WTC11 (cell line): ENCODE results near the gene SEMA4G. TPM values are rescaled to one million over a fixed set of nuclear protein-coding genes. Genes with fewer than 3 reads are reported as not detected.

Source experiments
- ATAC-seq: fragments of 200-7000 bp; cut with Tn5 transposase; 2 replicates; pipeline ENCODE4 v1.10.0; 2021; ENCODE audit warnings: mild to moderate bottlenecking, moderate library complexity
- CTCF ChIA-PET: fragments of 300-600 bp; sonication (Branson Sonifier 250); formaldehyde crosslinking; loops from one replicate; lab custom pipeline; 2021; ENCODE audit warnings: antibody characterized with exemption; lab: Charles Lee
- POLR2A ChIA-PET: fragments of 350-600 bp; sonication (Branson Sonifier 250); formaldehyde crosslinking; loops from one replicate; lab custom pipeline; 2021; ENCODE audit warnings: antibody characterized with exemption; lab: Charles Lee
- DNase-seq: peaks from one replicate; pipeline ENCODE4 v3.0.0; 2021; ENCODE audit warnings: low spot score
- H3K27ac Mint-ChIP-seq: 2 replicates; pipeline ENCODE4 v1.8.0; 2021; ENCODE audit warnings: mixed read lengths
- H3K27me3 Mint-ChIP-seq: 2 replicates; pipeline ENCODE4 v1.8.0; 2021; ENCODE audit warnings: low read depth, mild to moderate bottlenecking, moderate library complexity, mixed read lengths
- H3K36me3 Mint-ChIP-seq: 2 replicates; pipeline ENCODE4 v1.8.0; 2021; ENCODE audit warnings: mixed read lengths
- H3K4me1 Mint-ChIP-seq: 2 replicates; pipeline ENCODE4 v1.8.0; 2022; ENCODE audit warnings: mixed read lengths
- H3K4me3 Mint-ChIP-seq: 2 replicates; pipeline ENCODE4 v1.8.0; 2021; ENCODE audit warnings: mild to moderate bottlenecking, moderate library complexity, mixed read lengths
- H3K9me3 Mint-ChIP-seq: 2 replicates; pipeline ENCODE4 v1.8.0; 2021; ENCODE audit warnings: mixed read lengths
- E2F5 ChIP-seq: sonication (generic); formaldehyde crosslinking; IDR thresholded peaks from 2 replicates; pipeline ENCODE4 v1.8.1; 2022; ENCODE audit warnings: mild to moderate bottlenecking, moderate library complexity, missing genetic modification reagents
- ELF4 ChIP-seq: sonication (generic); formaldehyde crosslinking; IDR thresholded peaks from 2 replicates; pipeline ENCODE4 v1.8.1; 2022; ENCODE audit warnings: low read depth, mild to moderate bottlenecking, moderate library complexity, missing genetic modification reagents
- FOXJ3 ChIP-seq: sonication (generic); formaldehyde crosslinking; IDR thresholded peaks from 2 replicates; pipeline ENCODE4 v1.9.0; 2021; ENCODE audit warnings: missing genetic modification reagents, mild to moderate bottlenecking, borderline replicate concordance
- IRF2 ChIP-seq: sonication (generic); formaldehyde crosslinking; IDR thresholded peaks from 2 replicates; pipeline ENCODE4 v1.8.0; 2022; ENCODE audit warnings: low read depth, missing genetic modification reagents, borderline replicate concordance
- JUN ChIP-seq: sonication (generic); formaldehyde crosslinking; IDR thresholded peaks from 2 replicates; pipeline ENCODE4 v1.8.0; 2023; ENCODE audit warnings: mild to moderate bottlenecking, missing genetic modification reagents
- MYBL2 ChIP-seq: sonication (generic); formaldehyde crosslinking; IDR thresholded peaks from 2 replicates; pipeline ENCODE4 v1.8.1; 2023; ENCODE audit warnings: mild to moderate bottlenecking, moderate library complexity, missing genetic modification reagents
- PRRX2 ChIP-seq: fragments of 250-450 bp; sonication (Bioruptor Pico); IDR thresholded peaks from 2 replicates; pipeline ENCODE4 v1.8.0; 2021; ENCODE audit warnings: mild to moderate bottlenecking
- SMAD4 ChIP-seq: sonication (generic); formaldehyde crosslinking; IDR thresholded peaks from 2 replicates; pipeline ENCODE4 v1.8.0; 2022; ENCODE audit warnings: mild to moderate bottlenecking, missing genetic modification reagents
- STAT6 ChIP-seq: sonication (generic); formaldehyde crosslinking; conservative IDR thresholded peaks from 2 replicates; pipeline ENCODE4 v1.8.1; 2023; ENCODE audit warnings: mild to moderate bottlenecking, low read depth, missing genetic modification reagents, moderate library complexity
- TEAD4 ChIP-seq: sonication (generic); formaldehyde crosslinking; IDR thresholded peaks from 2 replicates; pipeline ENCODE4 v1.8.0; 2022; ENCODE audit warnings: mild to moderate bottlenecking, missing genetic modification reagents
- ZBTB21 ChIP-seq: sonication (generic); formaldehyde crosslinking; IDR thresholded peaks from 2 replicates; pipeline ENCODE4 v1.8.1; 2023; ENCODE audit warnings: mild to moderate bottlenecking, missing genetic modification reagents, borderline replicate concordance
- ZMAT4 ChIP-seq: fragments of 250-450 bp; sonication (Bioruptor Pico); IDR thresholded peaks from 2 replicates; pipeline ENCODE4 v1.9.0; 2021; ENCODE audit warnings: mild to moderate bottlenecking
- ZNF423 ChIP-seq: fragments of 250-450 bp; sonication (Bioruptor Pico); IDR thresholded peaks from 2 replicates; pipeline ENCODE4 v2.1.2; 2022; ENCODE audit warnings: mild to moderate bottlenecking, moderate library complexity
- ZNF425 ChIP-seq: fragments of 250-450 bp; sonication (Bioruptor Pico); conservative IDR thresholded peaks from 2 replicates; pipeline ENCODE4 v1.9.0; 2021; ENCODE audit warnings: mild to moderate bottlenecking
- ZNF512 ChIP-seq: sonication (generic); formaldehyde crosslinking; IDR thresholded peaks from 2 replicates; pipeline ENCODE4 v1.8.1; 2022; ENCODE audit warnings: missing genetic modification reagents, borderline replicate concordance
- ZNF532 ChIP-seq: fragments of 250-450 bp; sonication (Bioruptor Pico); IDR thresholded peaks from 2 replicates; pipeline ENCODE4 v1.9.0; 2021; ENCODE audit warnings: mild to moderate bottlenecking, borderline replicate concordance
- ZNF671 ChIP-seq: fragments of 250-450 bp; sonication (Bioruptor Pico); IDR thresholded peaks from 2 replicates; pipeline ENCODE4 v1.8.0; 2021; ENCODE audit warnings: mild to moderate bottlenecking
- ZSCAN18 ChIP-seq: fragments of 250-450 bp; sonication (Bioruptor Pico); IDR thresholded peaks from 2 replicates; pipeline ENCODE4 v2.1.2; 2022; ENCODE audit warnings: mild to moderate bottlenecking, moderate library complexity
- total RNA-seq: library from RNA; stranded (reverse); gene quantifications from 3 replicates; pipeline ENCODE4 v1.2.3, GENCODE V29; 2021

Gene SEMA4G
- total RNA-seq, 1 experiment from 2014 or later = 11.8 TPM

GRCh38 chr10:100942229-100942628 is 27.1 kb upstream of the SEMA4G start:
- Mint-ChIP-seq H3K9me3 (no peaks in the 10 kb centered on the region), H3K4me1 (no peaks in the 10 kb centered on the region), H3K4me3 (no peak overlapping the region), H3K27ac (no peak overlapping the region), H3K27me3 (no peaks in the 10 kb centered on the region), H3K36me3 (peaks cover 51% of the 10 kb centered on the region)
- ChIA-PET CTCF (interaction anchor here (1.3 to 2.7 kb wide), 2 partner anchors 8 to 72 kb away, joined by 3 to 11 read pairs; no protein-coding TSS in a partner anchor), POLR2A (no interaction called here)
- TF ChIP-seq E2F5 (CRISPR knock-in tag) (no peak), SMAD4 (no peak), PRRX2 (CRISPR knock-in tag) (no peak), ZBTB21 (CRISPR knock-in tag) (no peak), ZMAT4 (CRISPR knock-in tag) (no peak), ZSCAN18 (no peak), JUN (CRISPR knock-in tag) (no peak), ZNF423 (CRISPR knock-in tag) (no peak)
- no peak for ATAC-seq
- no peak for DNase-seq

- no peak for DNase-seq
- Mint-ChIP-seq H3K36me3 (peaks cover 43% of the 10 kb centered on the region), H3K4me1 (no peaks in the 10 kb centered on the region), H3K4me3 (no peak overlapping the region), H3K27ac (no peak overlapping the region), H3K9me3 (no peaks in the 10 kb centered on the region), H3K27me3 (no peaks in the 10 kb centered on the region)
- POLR2A ChIA-PET = no interaction called here
- ATAC-seq = no peak
- CTCF ChIA-PET = interaction anchor here (2.7 kb wide), 1 partner anchor 9 kb away, joined by 11 read pairs; no protein-coding TSS in a partner anchor
- TF ChIP-seq ZBTB21 (CRISPR knock-in tag) (no peak), FOXJ3 (no peak), ZNF425 (no peak), TEAD4 (CRISPR knock-in tag) (no peak), ELF4 (no peak), ZNF671 (CRISPR knock-in tag) (no peak), IRF2 (CRISPR knock-in tag) (no peak), MYBL2 (no peak), ZNF512 (CRISPR knock-in tag) (no peak), STAT6 (CRISPR knock-in tag) (no peak), ZNF532 (no peak)
Measured at GRCh38 chr10:100943508-100943907, 25.8 kb upstream of the SEMA4G start.
